HepG2 (cell line): Measurements from ENCODE around the gene GPRIN2. TPM values are rescaled to one million over a fixed set of nuclear protein-coding genes. Genes with fewer than 3 reads are reported as not detected.

Source experiments
- ATAC-seq: fragments of 200-7000 bp; cut with Tn5 transposase; 3 replicates; pipeline ENCODE4 v1.9.1; 2020; ENCODE audit warnings: mild to moderate bottlenecking, moderate library complexity
- BruUV-seq: library from RNA; stranded (reverse); fragments of 400-500 nt; replicated peaks from 2 replicates; lab custom pipeline; 2021; lab: Mats Ljungman, UMichigan
- CTCF ChIA-PET: fragments of 300-600 bp; formaldehyde crosslinking; extraction: SDS; loops from one replicate; lab custom pipeline; 2021; ENCODE audit warnings: low total read pairs, inconsistent platforms, low intra/inter-chr PET ratio; lab: Yijun Ruan, JAX
- POLR2A ChIA-PET: fragments of 350-600 bp; sonication (Branson Sonifier 250); formaldehyde crosslinking; loops from one replicate; lab custom pipeline; 2020; ENCODE audit warnings: antibody characterized with exemption, inconsistent platforms; lab: Yijun Ruan, JAX
- DNase-seq: peaks from one replicate; pipeline ENCODE4 v3.0.0-alpha.2; 2015; ENCODE audit warnings: low spot score
- FAIRE-seq: peaks from 3 replicates; lab custom pipeline; 2011; peaks lifted over from hg19 to GRCh38; lab: Jason Lieb, UNC
- H2AFZ ChIP-seq: one replicate; pipeline ENCODE4 v1.6.1; 2011; ENCODE audit warnings: low read length, inconsistent platforms
- H3K27ac ChIP-seq: fragments of 300-600 bp; 3 replicates; pipeline ENCODE4 v1.8.0; 2011; ENCODE audit warnings: mixed run types, mild to moderate bottlenecking, mixed read lengths, low read length, inconsistent platforms; ENCODE audit not compliant: insufficient read depth; ENCODE audit errors: extremely low read length
- H3K27me3 ChIP-seq, 2 experiments: fragments of 200-600 bp in 1 of 2; 2 replicates in 1 of 2; 3 replicates in 1 of 2; pipeline versions ENCODE4 v1.6.0 to v1.8.0; 2011; ENCODE audit warnings: low read length in 2 of 2, mild to moderate bottlenecking in 2 of 2, moderate library complexity in 2 of 2, inconsistent platforms in 1 of 2; ENCODE audit not compliant: insufficient read depth in 2 of 2, control insufficient read depth in 1 of 2
- H3K36me3 ChIP-seq, 2 experiments: fragments of 200-600 bp in 1 of 2; replicated peaks in 1 of 2; 2 replicates in 1 of 2; 3 replicates in 1 of 2; pipeline versions ENCODE4 v1.5.1 to v1.8.0; 2011; ENCODE audit warnings: low read length in 2 of 2, inconsistent platforms in 1 of 2; ENCODE audit not compliant: insufficient read depth in 2 of 2, control insufficient read depth in 1 of 2
- H3K4me1 ChIP-seq: 2 replicates; pipeline ENCODE4 v1.5.1; 2012; ENCODE audit warnings: low read length, inconsistent platforms; ENCODE audit not compliant: insufficient read depth
- H3K4me2 ChIP-seq: 2 replicates; pipeline ENCODE4 v1.6.0; 2011; ENCODE audit warnings: low read depth, low read length, inconsistent platforms
- H3K4me3 ChIP-seq, 3 experiments: fragments of 200-600 bp in 1 of 3; sonication (generic), shearing (Covaris generic) in 1 of 3; replicated peaks in 1 of 3; 2 replicates each; pipeline ENCODE4 v1.5.1; 2011 to 2016; ENCODE audit warnings: low read length in 3 of 3, inconsistent platforms in 2 of 3, low read depth in 2 of 3, mild to moderate bottlenecking in 2 of 3, control low read depth in 1 of 3, mixed read lengths in 1 of 3; ENCODE audit not compliant: insufficient read depth in 1 of 3
- H3K79me2 ChIP-seq: one replicate; pipeline ENCODE4 v1.6.1; 2011; ENCODE audit warnings: low read length, inconsistent platforms; ENCODE audit not compliant: insufficient read depth
- H3K9ac ChIP-seq: 2 replicates; pipeline ENCODE4 v1.6.0; 2011; ENCODE audit warnings: mild to moderate bottlenecking, low read depth, low read length, inconsistent platforms; ENCODE audit not compliant: insufficient read depth
- H3K9me3 ChIP-seq: 2 replicates; pipeline ENCODE4 v1.5.1; 2012; ENCODE audit warnings: mild to moderate bottlenecking, low read length
- H4K20me1 ChIP-seq: 2 replicates; pipeline ENCODE4 v1.6.0; 2011; ENCODE audit warnings: inconsistent platforms, mild to moderate bottlenecking, low read length, moderate library complexity; ENCODE audit not compliant: insufficient read depth
- FOXC1 ChIP-seq: sonication (generic); formaldehyde crosslinking; IDR thresholded peaks from 2 replicates; pipeline ENCODE4 v1.8.0; 2022; ENCODE audit warnings: mild to moderate bottlenecking, missing genetic modification reagents, borderline replicate concordance
- REPIN1 ChIP-seq: sonication (generic); formaldehyde crosslinking; IDR thresholded peaks from 2 replicates; pipeline ENCODE4 v1.8.0; 2022; ENCODE audit warnings: missing genetic modification reagents, low read depth, mild to moderate bottlenecking, borderline replicate concordance
- TEF ChIP-seq: sonication (generic); formaldehyde crosslinking; IDR thresholded peaks from 2 replicates; pipeline ENCODE4 v1.5.0; 2020; ENCODE audit warnings: missing genetic modification reagents
- TFDP1 ChIP-seq: IDR thresholded peaks from 2 replicates; pipeline ENCODE4 v1.6.1; 2016; ENCODE audit warnings: missing compliant biosample characterization, missing genetic modification reagents, borderline replicate concordance
- ZNF142 ChIP-seq: sonication (generic); formaldehyde crosslinking; IDR thresholded peaks from 2 replicates; pipeline ENCODE4 v1.4.0; 2020; ENCODE audit warnings: missing genetic modification reagents
- ZNF850 ChIP-seq: sonication (generic); formaldehyde crosslinking; conservative IDR thresholded peaks from 2 replicates; pipeline ENCODE4 v1.9.0; 2021; ENCODE audit warnings: mild to moderate bottlenecking, missing genetic modification reagents
- WGBS: methylation state at CpG from one replicate; pipeline ENCODE4 v1.1.6; 2017; ENCODE audit warnings: low lambda C conversion rate; 5-methylcytosine and 5-hydroxymethylcytosine counted together
- in situ Hi-C: cut with HindIII; loops from 2 replicates; pipeline ENCODE4 v1.10.0; 2017; ENCODE audit warnings: low pct_unique_long_range_greater_than_20kb; ENCODE audit not compliant: extremely low pct_ligation_motif_present
- intact Hi-C: fragments of 100-400 bp; cut with micrococcal nuclease; formaldehyde crosslinking; loops from one replicate; pipeline ENCODE4 v1.10.0; 2022; ENCODE audit not compliant: unreplicated experiment
- polyA plus RNA-seq, 8 experiments: library from polyadenylated mRNA; depleted of rRNA in 3 of 8; stranded (reverse) in 7 of 8; unstranded in 1 of 8; fragments of >200 nt; fragmentation: Illumina TruSeq in 4 of 8; extraction: Trizol in 4 of 8; gene quantifications; 2 replicates each; pipeline versions ENCODE4 v1.2.1 to v1.2.3, GENCODE V29; 2011 to 2016; ENCODE audit warnings: low read depth in 4 of 8, missing spikeins in 1 of 8, mixed read lengths in 1 of 8; ENCODE audit not compliant: insufficient read depth in 1 of 8
- total RNA-seq, 5 experiments: library from RNA; depleted of rRNA; stranded (reverse); fragments of >200 nt; fragmentation: Illumina TruSeq; extraction: Trizol; gene quantifications; 2 replicates each; pipeline ENCODE4 v1.2.3, GENCODE V29; 2016; ENCODE audit warnings: low read depth in 1 of 5

GPRIN2 gene
- total and polyA plus RNA-seq, 2 of the 13 experiments (the other 11 are each of a cell fraction or from before 2014, with no cell fraction given): not detected

- intact Hi-C loops: no loop called here
- Histone ChIP-seq H3K27ac (no peak overlapping the region), H2AFZ (no peak overlapping the region), H3K79me2 (no peaks in the 10 kb centered on the region), H4K20me1 (no peaks in the 10 kb centered on the region), H3K36me3 (no peaks in the 10 kb centered on the region), H3K9ac (no peak overlapping the region), H3K4me3 (no peak overlapping the region), H3K27me3 (peaks cover 2 to 15% of the 10 kb centered on the region in 2 experiments; a peak in 3 of 5 replicates), H3K4me2 (no peak overlapping the region), H3K4me1 (no peaks in the 10 kb centered on the region), H3K9me3 (no peaks in the 10 kb centered on the region)
- no TSS peak for BruUV-seq
- TF ChIP-seq FOXC1 (no peak), REPIN1 (CRISPR knock-in tag) (no peak), TFDP1 (CRISPR knock-in tag) (no peak), ZNF142 (no peak), ZNF850 (CRISPR knock-in tag) (no peak), TEF (CRISPR knock-in tag) (no peak)
- no peak for ATAC-seq
- ChIA-PET POLR2A (no interaction called here), CTCF (no interaction called here)
- 33% methylated on average over 5 of the region's 5 CpGs for WGBS
- no peak for DNase-seq
- no peak for FAIRE-seq
- in situ Hi-C loops: no loop called here
These were observed 38.9 kb downstream of the GPRIN2 start for GRCh38 chr10:46517541-46517940.
